Mucosa of stomach (tissue), 1 donor: ENCODE results near the gene ZNF777.

Experiments
- H3K27me3 ChIP-seq: one replicate; pipeline ENCODE4 v1.7.0; 2013; ENCODE audit warnings: mild to moderate bottlenecking, low read length; ENCODE audit not compliant: control insufficient read depth, insufficient read depth
- H3K36me3 ChIP-seq: one replicate; pipeline ENCODE4 v1.7.0; 2013; ENCODE audit warnings: low read length; ENCODE audit not compliant: control insufficient read depth, insufficient read depth
- H3K4me1 ChIP-seq: one replicate; pipeline ENCODE4 v1.7.0; 2013; ENCODE audit warnings: mild to moderate bottlenecking, low read length; ENCODE audit not compliant: control insufficient read depth, insufficient read depth
- H3K4me3 ChIP-seq: one replicate; pipeline ENCODE4 v1.7.0; 2013; ENCODE audit warnings: low read length
- H3K9ac ChIP-seq: one replicate; pipeline ENCODE4 v1.7.0; 2013; ENCODE audit warnings: mild to moderate bottlenecking, low read length, moderate library complexity
- H3K9me3 ChIP-seq: one replicate; pipeline ENCODE4 v1.7.0; 2013; ENCODE audit warnings: mild to moderate bottlenecking, low read length, moderate library complexity; ENCODE audit not compliant: control insufficient read depth
- donor health status: Pancreatic carcinoma.

ZNF777 gene

GRCh38 chr7:149474309-149475120, 13.7 kb upstream of the ZNF777 start:
- Histone ChIP-seq H3K27me3 (no peaks in the 10 kb centered on the region), H3K4me3 (no peak overlapping the region), H3K4me1 (no peaks in the 10 kb centered on the region), H3K9ac (no peak overlapping the region), H3K36me3 (peaks cover 6% of the 10 kb centered on the region), H3K9me3 (no peaks in the 10 kb centered on the region)

DNA sequence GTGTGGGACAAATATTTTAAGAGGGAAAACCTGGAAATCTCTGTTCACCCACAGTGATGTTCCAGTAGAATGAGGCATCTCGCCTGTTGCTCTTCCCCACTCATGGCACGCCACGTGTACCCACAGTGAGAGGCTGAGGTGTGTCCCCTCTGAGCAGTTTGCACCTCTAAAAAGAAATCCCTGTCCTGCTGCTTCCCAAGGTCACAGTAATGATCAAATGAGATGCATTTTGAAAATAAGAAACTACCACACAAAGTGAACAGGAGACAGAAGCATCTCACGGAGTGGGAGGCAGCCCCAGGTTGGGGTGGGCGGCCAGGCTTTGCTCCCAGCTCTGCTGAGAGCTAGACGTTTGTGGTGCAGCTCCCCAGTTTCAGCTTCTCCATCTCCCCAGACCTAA, 12.4 kb upstream of the ZNF777 start:
- no peaks in the 10 kb centered on the region for H3K4me1 ChIP-seq
- no peaks in the 10 kb centered on the region for H3K9me3 ChIP-seq
- H3K9ac ChIP-seq, result no peak overlapping the region
- H3K27me3 ChIP-seq, result no peaks in the 10 kb centered on the region
- H3K36me3 ChIP-seq, result peaks cover 6% of the 10 kb centered on the region
- H3K4me3 ChIP-seq, result no peak overlapping the region

GRCh38 chr7:149471289-149471953, 10.6 kb upstream of the ZNF777 start:
- no peaks in the 10 kb centered on the region for H3K4me1 ChIP-seq
- H3K4me3 ChIP-seq, result no peak overlapping the region
- H3K27me3 ChIP-seq, result no peaks in the 10 kb centered on the region
- no peak overlapping the region for H3K9ac ChIP-seq
- peaks cover 1% of the 10 kb centered on the region for H3K36me3 ChIP-seq
- no peaks in the 10 kb centered on the region for H3K9me3 ChIP-seq

GRCh38 chr7:149469806-149470205, 8.9 kb upstream of the ZNF777 start:
- no peaks in the 10 kb centered on the region for H3K4me1 ChIP-seq
- H3K27me3 ChIP-seq, result no peaks in the 10 kb centered on the region
- no peaks in the 10 kb centered on the region for H3K36me3 ChIP-seq
- no peak overlapping the region for H3K9ac ChIP-seq
- no peaks in the 10 kb centered on the region for H3K9me3 ChIP-seq
- no peak overlapping the region for H3K4me3 ChIP-seq

DNA sequence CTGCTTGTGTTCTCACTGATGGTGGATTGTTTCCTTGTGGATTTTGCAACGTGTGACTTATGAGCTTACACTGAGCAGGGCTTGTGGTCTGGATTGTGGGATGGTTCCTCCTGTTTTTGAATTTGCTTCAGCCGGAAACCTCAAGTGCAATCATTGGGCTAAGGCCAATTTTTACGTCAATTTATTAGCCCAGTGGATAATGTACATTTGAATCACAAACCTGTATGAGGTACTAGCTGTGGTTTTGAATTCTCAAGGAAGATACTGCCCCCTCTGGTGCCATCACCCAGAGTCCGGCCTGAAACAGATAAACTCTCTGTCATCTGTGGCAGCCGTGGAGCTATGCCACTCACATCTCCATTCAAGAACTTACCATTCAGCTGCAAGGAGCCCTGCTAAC, 7.3 kb upstream of the ZNF777 start:
- no peaks in the 10 kb centered on the region for H3K4me1 ChIP-seq
- H3K4me3 ChIP-seq, result no peak overlapping the region
- H3K9ac ChIP-seq, result no peak overlapping the region
- no peaks in the 10 kb centered on the region for H3K36me3 ChIP-seq
- H3K27me3 ChIP-seq, result no peaks in the 10 kb centered on the region
- H3K9me3 ChIP-seq, result no peaks in the 10 kb centered on the region

- Histone ChIP-seq H3K4me1 (no peaks in the 10 kb centered on the region), H3K9ac (no peak overlapping the region), H3K36me3 (no peaks in the 10 kb centered on the region)
Measured at GRCh38 chr7:149467321-149467859, 6.5 kb upstream of the ZNF777 start.

DNA sequence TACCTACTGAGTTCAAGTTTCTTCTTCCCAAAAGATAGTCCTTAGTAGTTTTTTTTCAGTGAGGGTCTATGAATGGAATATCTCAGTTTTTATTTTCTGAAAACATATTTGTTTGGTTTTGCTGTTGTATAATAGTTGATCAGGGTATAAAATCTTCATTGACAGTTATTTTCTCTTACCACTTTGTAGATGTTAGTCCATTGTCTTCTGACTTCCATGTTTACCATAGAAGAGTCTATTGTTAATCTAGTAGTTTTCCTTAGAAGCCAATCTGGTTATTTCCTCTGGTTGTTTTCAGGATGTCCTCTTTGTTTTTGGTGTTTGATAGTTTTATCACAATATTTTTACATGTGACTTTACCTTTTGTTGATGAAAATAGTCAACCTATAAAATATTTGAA, 5.5 kb upstream of the ZNF777 start:
- H3K4me1 ChIP-seq, result no peaks in the 10 kb centered on the region
- no peak overlapping the region for H3K9ac ChIP-seq
- H3K36me3 ChIP-seq, result no peaks in the 10 kb centered on the region
- H3K9me3 ChIP-seq, result no peaks in the 10 kb centered on the region
- H3K27me3 ChIP-seq, result no peaks in the 10 kb centered on the region
- H3K4me3 ChIP-seq, result no peak overlapping the region

More at GRCh38 chr7:149467321-149467859, 6.5 kb upstream of the ZNF777 start:
- Histone ChIP-seq H3K4me3 (no peak overlapping the region), H3K27me3 (no peaks in the 10 kb centered on the region), H3K9me3 (no peaks in the 10 kb centered on the region)

- Histone ChIP-seq H3K4me3 (no peak overlapping the region), H3K9ac (no peak overlapping the region), H3K27me3 (no peaks in the 10 kb centered on the region), H3K36me3 (no peaks in the 10 kb centered on the region), H3K9me3 (no peaks in the 10 kb centered on the region), H3K4me1 (peaks cover 13% of the 10 kb centered on the region)
Measured at GRCh38 chr7:149463500-149464161, 2.8 kb upstream of the ZNF777 start.

DNA sequence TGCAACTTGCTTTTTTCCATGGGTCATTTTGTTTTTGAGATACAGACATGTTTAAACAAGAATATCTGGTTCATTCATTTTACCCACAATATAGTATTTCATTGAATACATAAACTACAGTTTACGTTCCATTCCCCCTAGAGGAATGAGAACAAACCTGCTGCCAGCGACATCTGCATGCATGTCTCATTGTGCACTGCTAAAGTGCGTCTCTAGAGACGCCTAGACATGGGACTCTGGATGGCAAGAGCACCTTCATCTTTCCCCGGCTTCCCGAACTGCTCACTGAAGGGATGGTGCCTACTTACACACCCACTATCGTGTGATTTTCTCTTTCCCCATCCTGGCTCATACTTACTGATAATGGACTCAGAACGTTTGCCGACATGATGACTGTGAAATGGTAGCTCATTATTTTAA, 1.2 kb upstream of the ZNF777 start:
- Histone ChIP-seq H3K36me3 (no peaks in the 10 kb centered on the region), H3K4me3 (no peak overlapping the region), H3K9ac (no peak overlapping the region)

DNA sequence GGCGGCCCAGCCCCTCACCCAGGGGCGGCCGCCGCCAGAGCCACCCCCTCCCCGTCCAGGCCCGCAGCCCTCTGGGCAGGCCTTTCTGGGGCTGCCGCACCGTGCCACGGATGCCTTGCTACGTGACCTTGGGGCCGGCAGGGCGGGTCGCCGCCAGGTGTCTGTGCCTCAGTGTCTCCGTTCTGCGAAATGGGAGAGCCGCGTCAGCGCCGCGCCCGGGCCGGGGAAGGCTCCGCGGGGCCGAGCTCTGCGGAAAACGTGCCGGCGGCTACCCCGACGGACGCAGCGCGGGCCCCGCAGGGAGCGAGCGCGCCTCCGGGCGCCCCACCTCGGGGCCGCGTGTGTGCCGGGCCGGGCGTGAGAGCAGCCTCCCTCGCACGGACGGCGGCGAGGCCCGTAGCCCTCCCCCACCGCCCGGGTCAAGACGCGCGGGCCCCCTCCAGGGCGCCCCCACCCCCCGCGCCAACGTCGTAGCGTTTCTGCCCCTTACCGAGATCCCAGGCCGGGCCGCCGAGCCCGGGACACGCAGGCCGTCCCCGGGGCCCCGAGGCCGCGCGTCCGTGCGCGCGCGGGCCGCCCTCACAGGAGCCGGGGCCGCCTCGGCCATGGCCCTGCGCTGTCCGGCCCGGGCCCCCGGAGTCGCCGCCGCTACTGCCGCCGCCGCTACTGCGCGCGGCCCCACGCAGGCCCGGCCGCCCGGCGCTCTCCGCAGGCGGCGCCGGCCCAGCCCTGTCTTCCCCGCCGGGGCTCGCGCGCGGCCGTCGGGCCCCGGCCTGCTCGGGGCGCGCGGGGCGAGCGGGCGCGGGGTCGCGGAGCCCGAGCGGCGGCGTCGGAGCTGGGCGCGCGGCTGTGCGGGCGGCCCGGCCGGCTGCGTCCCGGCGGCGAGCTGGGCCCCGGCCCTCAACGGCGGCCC, 1.1 kb downstream of the ZNF777 start:
- H3K4me1 ChIP-seq, result peaks cover 16% of the 10 kb centered on the region
- peak overlapping the region; percentile 25 for H3K4me3 ChIP-seq
- no peaks in the 10 kb centered on the region for H3K27me3 ChIP-seq
- H3K36me3 ChIP-seq, result no peaks in the 10 kb centered on the region
- H3K9me3 ChIP-seq, result no peaks in the 10 kb centered on the region
- H3K9ac ChIP-seq, result peak overlapping the region; percentile 47

More for the DNA sequence above, 1.2 kb upstream of the ZNF777 start:
- H3K9me3 ChIP-seq, result no peaks in the 10 kb centered on the region
- no peaks in the 10 kb centered on the region for H3K27me3 ChIP-seq
- H3K4me1 ChIP-seq, result peaks cover 16% of the 10 kb centered on the region

DNA sequence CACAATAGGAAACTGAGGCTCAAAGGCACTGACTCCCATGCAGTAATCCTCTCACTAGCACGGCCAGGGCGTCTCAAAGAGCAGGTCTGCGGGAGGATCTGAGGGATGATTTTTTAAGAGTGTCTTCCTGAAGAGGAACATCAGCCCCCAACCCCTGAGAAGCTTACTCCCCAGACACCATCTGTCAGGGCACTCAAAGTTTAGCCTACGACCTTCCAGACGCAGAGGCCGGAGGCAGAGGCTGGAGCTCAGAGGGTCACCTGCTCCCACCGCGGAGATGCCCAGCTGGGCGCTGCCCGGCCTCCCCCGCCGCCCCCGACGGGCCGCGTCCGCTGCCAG, 1.7 kb downstream of the ZNF777 start:
- peaks cover 16% of the 10 kb centered on the region for H3K4me1 ChIP-seq
- no peaks in the 10 kb centered on the region for H3K27me3 ChIP-seq
- no peaks in the 10 kb centered on the region for H3K9me3 ChIP-seq
- H3K9ac ChIP-seq, result peak overlapping the region; percentile 47
- H3K36me3 ChIP-seq, result no peaks in the 10 kb centered on the region
- peak overlapping the region; percentile 25 for H3K4me3 ChIP-seq
